Activated naive CD4-positive, alpha-beta T cell treated with anti-CD3 and anti-CD28 coated beads for 36 hours (primary cell): ENCODE measurements around the gene PARVB. TPM values are rescaled to one million over a fixed set of nuclear protein-coding genes. Genes with fewer than 3 reads are reported as not detected.

Experiments
- CTCF ChIA-PET: fragments of 350-600 bp; sonication (Branson Sonifier 250); formaldehyde crosslinking; loops from one replicate; lab custom pipeline; 2021; ENCODE audit warnings: antibody characterized with exemption; lab: Charles Lee
- DNase-seq: peaks from one replicate; pipeline ENCODE4 v3.0.0-alpha.2; 2020
- H3K27ac Mint-ChIP-seq: one replicate; pipeline ENCODE4 v1.8.0; 2021; ENCODE audit warnings: mild to moderate bottlenecking, mixed read lengths
- H3K27me3 Mint-ChIP-seq: one replicate; pipeline ENCODE4 v1.8.0; 2021; ENCODE audit warnings: low read depth, mixed read lengths
- H3K36me3 Mint-ChIP-seq: one replicate; pipeline ENCODE4 v1.8.0; 2021; ENCODE audit warnings: low read depth, mixed read lengths
- H3K4me1 Mint-ChIP-seq: one replicate; pipeline ENCODE4 v1.8.0; 2021; ENCODE audit warnings: low read depth, mixed read lengths
- H3K4me3 Mint-ChIP-seq: one replicate; pipeline ENCODE4 v1.8.0; 2021; ENCODE audit warnings: mild to moderate bottlenecking, moderate library complexity, mixed read lengths
- H3K9me3 Mint-ChIP-seq: one replicate; pipeline ENCODE4 v1.8.0; 2021; ENCODE audit warnings: mixed read lengths
- intact Hi-C: fragments of 100-400 bp; cut with micrococcal nuclease; formaldehyde crosslinking; loops from one replicate; pipeline ENCODE4 v1.15.1; 2023
- total RNA-seq, 2 experiments: library from RNA; stranded (reverse); gene quantifications; one replicate each; pipeline ENCODE4 v1.2.3, GENCODE V29; 2021

Gene PARVB
- total RNA-seq, 2 experiments from 2014 or later, result 37.2 to 37.6 TPM

GRCh38 chr22:44202261-44202789 is 178.2 kb downstream of the PARVB start:
- H3K4me3 Mint-ChIP-seq, result no peak overlapping the region
- CTCF ChIA-PET, result interaction anchor here (0.9 kb wide), 1 partner anchor 18 kb away, joined by 3 read pairs; no protein-coding TSS in a partner anchor
- peaks cover 5% of the 10 kb centered on the region for H3K4me1 Mint-ChIP-seq
- peaks cover 22% of the 10 kb centered on the region for H3K36me3 Mint-ChIP-seq
- intact Hi-C loops, result no loop called here
- H3K27me3 Mint-ChIP-seq, result no peaks in the 10 kb centered on the region
- H3K9me3 Mint-ChIP-seq, result no peaks in the 10 kb centered on the region
- no peak overlapping the region for H3K27ac Mint-ChIP-seq
- no peak for DNase-seq

GRCh38 chr22:44203203-44203602 is 179.1 kb downstream of the PARVB start:
- Mint-ChIP-seq H3K9me3 (peaks cover 2% of the 10 kb centered on the region), H3K27ac (no peak overlapping the region), H3K4me1 (peaks cover 5% of the 10 kb centered on the region), H3K4me3 (no peak overlapping the region), H3K27me3 (no peaks in the 10 kb centered on the region), H3K36me3 (peaks cover 24% of the 10 kb centered on the region)
- CTCF ChIA-PET, result interaction anchor here (0.6 to 0.9 kb wide), 2 partner anchors 17 to 104 kb away, joined by 3 read pairs; no protein-coding TSS in a partner anchor
- intact Hi-C loops, result no loop called here
- DNase-seq, result no peak

DNA sequence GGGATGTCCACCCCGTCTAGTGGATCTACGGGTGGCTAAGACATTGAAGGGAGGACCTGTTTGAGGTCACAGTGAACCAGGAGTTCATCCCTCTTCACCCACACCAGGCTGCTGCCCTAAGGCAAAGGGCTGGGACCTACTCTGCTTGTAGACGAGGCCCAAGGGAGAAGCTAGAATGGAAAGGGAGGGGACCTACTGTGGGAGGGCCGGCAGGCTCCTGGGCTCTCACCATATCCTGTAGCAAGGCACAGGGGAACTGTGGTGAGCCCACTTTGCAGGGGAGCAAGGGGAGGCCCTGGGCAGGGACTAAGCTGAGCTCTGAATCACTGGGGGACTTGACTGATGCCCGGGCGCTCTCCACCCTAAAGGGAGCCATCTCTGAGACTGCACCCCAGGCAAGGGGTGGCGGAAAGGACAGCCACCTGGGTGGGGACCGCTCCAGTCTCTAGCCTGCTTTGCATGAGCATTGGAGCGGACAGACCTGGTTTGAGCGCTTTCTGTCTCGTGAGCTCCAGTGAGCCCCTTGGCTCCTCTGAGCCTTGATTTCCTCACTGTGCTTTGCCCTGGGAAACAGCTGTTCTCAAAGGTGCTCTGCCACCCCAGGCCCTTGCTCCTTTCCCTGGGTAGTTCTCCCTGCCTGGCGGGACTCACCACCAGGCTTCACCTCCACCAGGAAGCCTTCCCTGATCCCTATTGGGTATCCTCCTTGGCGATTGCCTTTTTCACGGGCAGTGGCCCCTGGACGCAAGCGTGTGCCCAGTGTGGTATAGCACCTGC is 180.8 kb downstream of the PARVB start:
- Mint-ChIP-seq H3K27me3 (no peaks in the 10 kb centered on the region), H3K36me3 (peaks cover 18% of the 10 kb centered on the region), H3K27ac (no peak overlapping the region), H3K9me3 (peaks cover 13% of the 10 kb centered on the region), H3K4me3 (no peak overlapping the region), H3K4me1 (peaks cover 1% of the 10 kb centered on the region)
- DNase-seq, result no peak
- CTCF ChIA-PET, result interaction anchor here (0.5 kb wide), 1 partner anchor 12 kb away, joined by 4 read pairs; no protein-coding TSS in a partner anchor
- intact Hi-C loops, result no loop called here

DNA sequence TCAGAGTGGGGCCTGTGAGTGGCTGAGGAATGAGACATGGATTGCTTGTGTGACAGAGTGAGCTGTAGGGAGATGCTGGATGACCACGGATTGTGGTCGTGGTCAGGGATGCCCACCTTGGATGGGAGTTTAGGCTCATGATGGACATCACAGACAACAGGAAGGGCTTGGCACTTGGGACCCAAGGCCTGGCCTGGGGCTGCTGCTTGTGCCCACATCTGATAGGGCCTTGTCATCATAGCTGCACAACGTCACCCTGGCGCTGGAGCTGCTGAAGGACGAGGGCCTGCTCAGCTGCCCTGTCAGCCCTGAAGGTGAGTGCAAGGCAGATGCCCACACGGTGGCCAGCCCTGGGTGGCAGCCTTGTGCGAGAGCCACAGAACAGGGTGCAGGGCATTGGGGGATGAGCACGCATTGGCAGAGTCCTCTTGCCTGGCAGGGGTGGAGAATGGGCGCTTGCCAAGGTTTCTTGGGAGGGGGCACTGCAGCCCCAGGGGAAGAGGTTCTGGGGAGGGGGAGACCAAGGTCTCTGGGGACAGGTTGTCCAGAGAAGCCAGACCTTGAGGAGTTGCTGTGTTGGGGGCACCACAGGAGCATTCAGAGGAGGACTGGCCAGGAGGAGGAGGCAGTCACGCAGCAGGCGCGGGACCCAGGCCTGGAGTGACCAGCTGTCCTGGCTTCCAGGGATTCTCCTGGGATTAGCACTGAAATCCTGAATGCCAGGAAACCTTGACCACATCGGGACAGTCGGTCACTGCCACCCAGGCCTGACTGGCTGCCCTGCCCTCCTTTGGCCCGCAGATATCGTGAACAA is 181.6 kb downstream of the PARVB start:
- Mint-ChIP-seq H3K9me3 (peaks cover 16% of the 10 kb centered on the region), H3K36me3 (peaks cover 21% of the 10 kb centered on the region), H3K4me1 (no peaks in the 10 kb centered on the region), H3K27ac (no peak overlapping the region), H3K4me3 (no peak overlapping the region), H3K27me3 (no peaks in the 10 kb centered on the region)
- no peak for DNase-seq
- CTCF ChIA-PET, result interaction anchor here (0.5 kb wide), 1 partner anchor 13 kb away, joined by 4 read pairs; no protein-coding TSS in a partner anchor
- intact Hi-C loops, result no loop called here

- intact Hi-C loops, result no loop called here
- no peaks in the 10 kb centered on the region for H3K27me3 Mint-ChIP-seq
- H3K4me1 Mint-ChIP-seq, result no peaks in the 10 kb centered on the region
- CTCF ChIA-PET, result no interaction called here
- DNase-seq, result no peak
- H3K9me3 Mint-ChIP-seq, result peaks cover 16% of the 10 kb centered on the region
- H3K36me3 Mint-ChIP-seq, result peaks cover 23% of the 10 kb centered on the region
- no peak overlapping the region for H3K27ac Mint-ChIP-seq
- H3K4me3 Mint-ChIP-seq, result no peak overlapping the region
Observed at GRCh38 chr22:44206330-44206645, 182.2 kb downstream of the PARVB start.

- no peak overlapping the region for H3K27ac Mint-ChIP-seq
- no peak overlapping the region for H3K4me3 Mint-ChIP-seq
- intact Hi-C loops, result no loop called here
- peaks cover 25% of the 10 kb centered on the region for H3K36me3 Mint-ChIP-seq
- DNase-seq, result no peak
- H3K27me3 Mint-ChIP-seq, result no peaks in the 10 kb centered on the region
- CTCF ChIA-PET, result no interaction called here
- no peaks in the 10 kb centered on the region for H3K4me1 Mint-ChIP-seq
- H3K9me3 Mint-ChIP-seq, result peaks cover 16% of the 10 kb centered on the region
Observed at GRCh38 chr22:44206696-44207095, 182.6 kb downstream of the PARVB start.

- Mint-ChIP-seq H3K27me3 (no peaks in the 10 kb centered on the region), H3K27ac (no peak overlapping the region), H3K36me3 (peaks cover 23% of the 10 kb centered on the region), H3K4me1 (no peaks in the 10 kb centered on the region), H3K9me3 (peaks cover 16% of the 10 kb centered on the region), H3K4me3 (no peak overlapping the region)
- DNase-seq, result no peak
- intact Hi-C loops, result no loop called here
- CTCF ChIA-PET, result no interaction called here
Observed at GRCh38 chr22:44207173-44207980, 183.3 kb downstream of the PARVB start.

- no peak for DNase-seq
- intact Hi-C loops, result no loop called here
- Mint-ChIP-seq H3K36me3 (peaks cover 18% of the 10 kb centered on the region), H3K4me3 (no peak overlapping the region), H3K27me3 (no peaks in the 10 kb centered on the region), H3K9me3 (peaks cover 16% of the 10 kb centered on the region), H3K4me1 (no peaks in the 10 kb centered on the region), H3K27ac (no peak overlapping the region)
- CTCF ChIA-PET, result no interaction called here
Observed at GRCh38 chr22:44207981-44208317, 183.8 kb downstream of the PARVB start.

DNA sequence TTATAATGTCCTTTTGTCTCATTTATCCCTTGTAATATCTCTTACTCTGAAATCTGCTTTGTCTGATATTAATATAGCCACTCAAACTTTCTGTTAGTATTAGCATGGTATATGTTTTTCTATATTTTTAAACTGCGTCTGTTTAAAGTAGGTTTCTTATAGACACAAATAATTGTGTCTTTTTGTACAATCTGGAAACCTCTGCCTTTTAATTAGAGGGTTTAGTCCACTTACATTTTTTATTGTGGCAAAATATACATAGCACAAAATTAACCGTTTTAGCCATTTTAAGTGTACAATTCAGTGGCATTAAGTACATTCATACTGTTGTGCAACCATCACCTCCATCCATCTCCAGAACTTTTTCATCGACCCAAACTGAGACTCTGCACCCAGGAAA is 185.2 kb downstream of the PARVB start:
- DNase-seq, result no peak
- intact Hi-C loops, result no loop called here
- Mint-ChIP-seq H3K9me3 (peaks cover 16% of the 10 kb centered on the region), H3K36me3 (peaks cover 18% of the 10 kb centered on the region), H3K4me1 (no peaks in the 10 kb centered on the region), H3K4me3 (no peak overlapping the region), H3K27ac (no peak overlapping the region), H3K27me3 (no peaks in the 10 kb centered on the region)
- CTCF ChIA-PET, result no interaction called here

- Mint-ChIP-seq H3K27ac (no peak overlapping the region), H3K4me1 (no peaks in the 10 kb centered on the region), H3K9me3 (peaks cover 16% of the 10 kb centered on the region), H3K4me3 (no peak overlapping the region), H3K27me3 (no peaks in the 10 kb centered on the region), H3K36me3 (peaks cover 16% of the 10 kb centered on the region)
- DNase-seq, result no peak
- intact Hi-C loops, result no loop called here
- CTCF ChIA-PET, result interaction anchor here (0.6 kb wide), 1 partner anchor 1561 kb away, joined by 5 read pairs; no protein-coding TSS in a partner anchor
Observed at GRCh38 chr22:44210722-44211121, 186.6 kb downstream of the PARVB start.

GRCh38 chr22:44211256-44211945 is 187.3 kb downstream of the PARVB start:
- Mint-ChIP-seq H3K4me1 (no peaks in the 10 kb centered on the region), H3K27me3 (no peaks in the 10 kb centered on the region), H3K4me3 (no peak overlapping the region), H3K27ac (no peak overlapping the region), H3K9me3 (peaks cover 16% of the 10 kb centered on the region), H3K36me3 (peaks cover 16% of the 10 kb centered on the region)
- CTCF ChIA-PET, result interaction anchor here (0.6 kb wide), 1 partner anchor 1561 kb away, joined by 5 read pairs; no protein-coding TSS in a partner anchor
- DNase-seq, result no peak
- intact Hi-C loops, result no loop called here
